ENCODE data around the gene KLHDC10.
"Not testable (repeated sequence)": the region's sequence is repeated elsewhere in the genome, so short reads cannot be mapped to it uniquely, and the experiment has no call there.

The KLHDC10 gene

DNA sequence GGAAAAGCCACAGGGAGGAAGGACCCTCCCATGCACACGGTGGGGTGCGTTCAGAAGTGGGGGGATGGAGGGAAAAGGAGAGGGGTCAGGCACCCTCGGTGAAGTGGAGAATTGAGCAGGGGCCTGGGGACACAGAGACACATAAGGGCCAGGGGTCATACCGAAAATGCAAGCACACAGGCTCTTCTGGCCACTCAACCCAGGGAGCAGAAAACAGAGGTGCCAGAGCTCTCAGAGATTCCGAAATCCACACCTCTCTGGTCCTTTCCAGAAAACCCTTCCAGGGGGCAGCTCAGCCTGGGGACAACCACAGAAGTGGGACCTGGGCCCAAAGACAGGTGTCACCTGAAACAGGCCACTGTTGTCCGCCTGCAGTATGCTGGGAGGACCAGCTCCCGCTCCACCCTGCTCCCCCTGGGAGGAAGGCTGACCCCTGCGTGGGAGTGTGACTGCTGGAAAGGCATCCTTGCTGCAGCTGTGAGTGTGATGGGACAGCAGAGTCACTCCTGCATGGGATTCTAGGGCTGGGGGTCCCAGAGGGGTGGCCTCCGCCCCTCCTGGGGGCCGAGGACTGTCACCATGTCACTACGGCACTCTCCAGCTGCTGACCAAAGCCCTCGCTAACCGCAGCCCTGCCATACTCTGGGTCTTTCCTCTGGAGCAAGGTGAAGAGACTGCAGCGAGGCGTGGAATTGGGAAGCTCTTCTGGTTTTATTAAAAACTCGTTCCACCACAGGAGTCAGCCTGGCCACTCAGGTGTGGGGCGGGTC is 71.7 kb downstream of the KLHDC10 start:
- no peak for DNase-seq

DNA sequence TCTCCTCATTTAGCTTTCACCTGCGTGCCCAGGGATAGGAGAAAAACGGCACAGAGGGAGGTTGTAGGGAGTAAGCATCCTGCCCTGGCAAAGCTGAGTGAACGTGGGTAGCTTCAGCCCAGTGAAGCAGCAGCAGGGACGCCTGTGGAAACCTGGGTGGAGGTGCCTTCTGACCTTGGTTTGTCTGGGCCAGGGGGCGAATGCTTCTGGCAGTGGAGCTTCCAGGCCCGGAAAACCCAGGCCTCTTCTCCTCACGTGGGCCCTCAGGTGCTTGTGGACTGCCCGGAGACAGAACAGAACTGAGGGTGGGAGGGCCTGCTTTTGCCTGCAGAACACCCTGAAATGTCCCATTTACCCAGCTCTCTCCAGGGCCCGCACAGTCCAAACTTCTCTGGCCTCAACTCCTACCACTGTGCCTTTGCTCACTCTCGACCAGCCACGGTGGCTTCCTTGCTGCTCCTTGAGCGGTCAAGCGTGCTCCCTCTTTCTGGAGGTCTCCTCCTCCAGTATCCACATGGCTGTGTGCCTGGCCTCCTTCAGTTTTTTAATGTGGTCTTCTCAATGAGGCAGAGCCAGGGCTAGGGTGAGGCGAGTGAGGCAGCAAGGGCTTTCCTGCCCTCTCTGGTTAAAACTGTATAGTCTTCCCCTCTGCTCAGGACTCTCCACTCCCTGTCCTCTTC is 72.5 kb downstream of the KLHDC10 start:
- no peak for DNase-seq

GRCh38 chr7:130143334-130143732 is 73.0 kb downstream of the KLHDC10 start:
- no peak for DNase-seq

DNA sequence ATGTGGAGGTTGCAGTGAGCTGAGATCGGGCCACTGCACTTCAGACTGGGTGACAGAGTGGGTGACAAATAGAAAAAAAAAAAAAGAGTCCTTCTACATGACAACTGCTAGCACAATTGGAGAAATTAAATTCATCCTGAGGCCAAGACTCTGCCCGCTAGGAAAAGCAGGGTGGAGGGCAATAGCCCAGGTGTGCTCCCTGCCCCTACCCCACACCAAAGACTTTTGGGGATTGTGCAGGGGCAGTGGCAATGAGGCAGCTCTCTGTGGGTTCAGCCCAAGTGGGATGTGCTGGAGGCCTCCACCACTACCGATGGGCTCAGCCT is 73.6 kb downstream of the KLHDC10 start:
- no peak for DNase-seq

GRCh38 chr7:130144312-130145171 is 74.2 kb downstream of the KLHDC10 start:
- DNase-seq = no peak

DNA sequence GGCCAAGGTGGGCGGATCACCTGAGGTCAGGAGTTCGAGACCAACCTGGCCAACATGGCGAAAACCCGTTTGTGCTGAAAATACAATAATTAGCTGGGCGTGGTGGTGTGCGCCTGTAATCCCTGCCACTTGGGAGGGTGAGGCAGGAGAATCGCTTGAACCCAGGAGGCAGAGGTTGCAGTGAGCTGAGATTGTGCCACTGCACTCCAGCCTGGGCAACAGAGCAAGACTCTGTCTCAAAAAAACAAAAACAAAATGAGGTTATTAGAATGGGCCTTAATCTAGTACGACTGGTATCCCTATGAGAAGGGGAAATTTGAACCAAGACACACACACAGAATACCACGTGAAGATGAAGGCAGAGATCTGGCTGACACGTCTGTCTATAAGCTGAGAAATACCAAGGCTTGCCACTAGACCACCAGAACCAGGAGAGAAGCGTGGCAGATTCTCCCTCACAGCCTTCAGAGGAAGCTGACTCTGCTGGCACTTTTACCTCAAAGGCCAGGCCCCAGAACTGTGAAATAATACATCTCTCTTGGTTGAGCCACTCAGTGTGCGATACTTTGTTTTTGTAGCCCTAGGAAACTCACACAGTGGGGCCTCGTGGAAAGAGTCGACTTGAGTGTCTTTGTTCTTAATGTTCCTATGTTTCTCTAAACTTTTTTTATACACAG is 75.2 kb downstream of the KLHDC10 start:
- no peak for DNase-seq

GRCh38 chr7:130146142-130146541 is 75.8 kb downstream of the KLHDC10 start:
- not testable (repeated sequence) for DNase-seq

GRCh38 chr7:130146693-130147405 is 76.5 kb downstream of the KLHDC10 start:
- no peak for DNase-seq

DNA sequence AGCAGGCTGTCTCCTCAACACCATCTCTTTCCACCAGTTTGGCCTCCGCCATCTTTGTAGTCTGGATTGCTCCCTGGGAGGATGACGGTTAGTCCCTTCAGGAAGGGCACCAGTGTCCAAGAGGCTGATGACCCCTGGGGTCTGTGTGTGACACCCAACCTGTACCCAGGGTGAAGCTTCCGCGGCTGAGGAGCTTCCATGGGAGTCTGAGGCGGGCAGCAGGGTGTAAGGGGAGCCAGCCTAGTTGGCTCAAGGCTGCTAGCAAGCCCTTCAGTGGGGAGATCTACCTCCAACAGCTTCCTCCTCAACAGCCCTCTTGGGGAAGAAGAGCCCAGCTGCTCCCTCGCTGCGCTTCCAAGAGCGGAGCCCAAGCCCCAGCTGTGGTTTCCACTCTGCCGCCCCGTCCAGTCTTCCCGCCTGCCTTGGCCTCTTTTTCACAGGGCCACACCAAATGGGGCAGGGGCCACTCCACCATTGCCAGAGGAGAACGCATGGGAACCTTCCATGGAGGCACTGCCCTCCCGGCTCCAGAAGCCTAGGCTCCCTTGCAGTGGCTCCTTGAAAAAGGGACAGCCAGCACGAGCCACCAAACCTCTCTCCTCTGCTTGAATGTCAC is 77.5 kb downstream of the KLHDC10 start:
- no peak for DNase-seq

- DNase-seq = no peak
Measured at GRCh38 chr7:130148561-130148960, 78.2 kb downstream of the KLHDC10 start.

- no peak for DNase-seq
Measured at GRCh38 chr7:130149281-130150139, 79.2 kb downstream of the KLHDC10 start.

DNA sequence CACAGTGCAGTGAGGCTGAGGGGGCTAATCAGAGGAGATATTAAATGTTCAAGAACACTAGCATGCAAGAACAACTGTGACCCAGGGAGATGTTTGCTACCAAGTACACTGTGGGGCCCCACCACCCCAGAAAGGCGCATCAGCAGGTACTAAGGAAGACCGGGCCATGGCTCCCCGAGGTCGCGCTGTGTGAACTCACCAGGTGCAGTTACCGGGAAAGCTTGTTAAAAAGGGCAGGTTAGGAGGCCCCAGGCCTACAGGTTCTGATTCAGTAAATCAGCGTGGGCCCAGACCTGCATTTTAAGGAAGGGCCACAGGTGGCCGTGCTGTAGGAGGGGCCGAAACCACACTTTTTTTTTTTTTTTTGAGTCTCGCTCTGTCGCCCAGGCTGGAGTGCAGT is 80.3 kb downstream of the KLHDC10 start:
- no peak for DNase-seq

DNA sequence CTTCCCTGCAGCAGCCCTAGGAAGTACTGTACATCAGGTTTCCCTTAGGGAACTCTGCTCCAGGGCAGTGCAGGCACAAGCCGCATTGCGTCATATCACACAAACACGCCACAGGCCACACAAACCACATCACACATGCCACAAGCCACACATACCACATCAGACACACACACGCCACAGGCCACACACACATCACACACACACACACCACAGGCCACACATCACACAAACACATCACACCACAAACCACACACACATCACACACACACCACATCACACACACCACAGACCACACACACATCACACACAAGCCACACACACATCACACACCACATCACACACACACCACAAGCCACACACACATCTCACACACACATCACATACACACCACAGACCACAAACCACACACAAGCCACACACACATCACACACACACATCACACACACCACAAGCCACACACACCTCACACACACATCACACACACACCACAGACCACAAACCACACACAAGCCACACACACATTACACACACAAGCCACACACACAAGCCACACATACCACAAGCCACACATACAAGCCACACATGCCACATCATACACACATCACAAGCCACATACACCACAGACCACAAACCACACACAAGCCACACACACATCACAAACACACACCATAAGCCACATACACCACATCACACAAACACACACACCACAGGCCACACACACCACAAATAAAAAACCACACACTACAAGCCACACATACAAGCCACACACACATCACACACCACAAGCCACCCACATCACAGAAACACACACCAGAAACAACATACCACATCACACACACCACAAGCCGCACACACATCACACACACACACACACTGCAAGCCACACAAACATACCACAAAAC is 81.5 kb downstream of the KLHDC10 start:
- DNase-seq = no peak

- no peak for DNase-seq
Measured at GRCh38 chr7:130152493-130153210, 82.3 kb downstream of the KLHDC10 start.

DNA sequence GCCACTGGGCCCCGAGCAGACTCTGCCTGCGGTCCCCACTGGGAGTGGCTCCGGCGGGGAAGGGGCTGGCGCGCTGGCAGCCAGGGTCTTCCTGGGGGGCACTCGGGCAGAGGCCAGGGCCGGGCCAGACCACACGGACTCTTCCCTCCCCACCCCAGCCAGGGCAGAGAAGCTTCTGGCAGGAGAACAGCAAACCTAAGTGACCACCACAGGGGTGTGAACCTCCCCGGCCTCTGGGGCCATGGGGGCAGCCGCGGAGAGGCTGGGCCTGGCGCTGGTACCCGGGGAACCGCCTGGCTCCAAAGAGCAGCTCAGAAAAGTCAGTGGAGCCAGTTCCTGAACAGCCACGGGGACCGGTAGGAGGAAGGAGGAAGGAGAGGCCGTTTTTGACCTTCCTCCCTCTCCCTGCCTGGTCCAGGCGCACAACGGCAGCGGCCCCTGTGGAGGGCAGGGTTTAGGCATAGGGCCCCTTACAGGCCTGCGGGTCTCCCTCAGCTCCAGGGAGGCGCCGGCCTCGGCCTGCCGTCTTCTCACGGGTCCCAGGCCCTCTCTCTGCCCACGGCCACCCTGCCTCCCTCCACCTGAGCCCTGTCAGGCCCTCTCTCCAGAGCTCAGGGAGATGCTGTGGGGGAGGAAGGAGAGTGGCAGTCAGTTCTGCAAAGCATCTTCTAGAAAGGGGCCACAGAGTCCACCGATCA is 83.0 kb downstream of the KLHDC10 start:
- no peak for DNase-seq

DNA sequence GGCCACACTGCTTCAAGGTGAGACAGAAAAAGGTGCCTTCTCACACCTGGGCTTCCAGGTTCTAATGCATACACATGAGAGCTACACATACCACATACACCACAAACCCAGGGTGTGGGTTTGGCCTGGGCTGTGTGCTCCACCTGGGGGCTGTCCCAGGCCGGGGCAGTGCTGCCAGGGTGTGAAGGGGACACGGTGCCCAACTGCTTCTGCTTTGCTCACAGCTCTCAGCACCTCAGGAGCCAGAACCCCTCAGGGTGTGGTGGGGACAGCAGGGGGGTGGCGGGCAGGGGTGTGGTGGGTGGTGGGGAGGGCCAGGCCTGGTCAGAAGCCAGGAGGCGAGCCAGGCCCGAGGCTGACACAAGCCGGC is 83.8 kb downstream of the KLHDC10 start:
- DNase-seq = no peak

DNA sequence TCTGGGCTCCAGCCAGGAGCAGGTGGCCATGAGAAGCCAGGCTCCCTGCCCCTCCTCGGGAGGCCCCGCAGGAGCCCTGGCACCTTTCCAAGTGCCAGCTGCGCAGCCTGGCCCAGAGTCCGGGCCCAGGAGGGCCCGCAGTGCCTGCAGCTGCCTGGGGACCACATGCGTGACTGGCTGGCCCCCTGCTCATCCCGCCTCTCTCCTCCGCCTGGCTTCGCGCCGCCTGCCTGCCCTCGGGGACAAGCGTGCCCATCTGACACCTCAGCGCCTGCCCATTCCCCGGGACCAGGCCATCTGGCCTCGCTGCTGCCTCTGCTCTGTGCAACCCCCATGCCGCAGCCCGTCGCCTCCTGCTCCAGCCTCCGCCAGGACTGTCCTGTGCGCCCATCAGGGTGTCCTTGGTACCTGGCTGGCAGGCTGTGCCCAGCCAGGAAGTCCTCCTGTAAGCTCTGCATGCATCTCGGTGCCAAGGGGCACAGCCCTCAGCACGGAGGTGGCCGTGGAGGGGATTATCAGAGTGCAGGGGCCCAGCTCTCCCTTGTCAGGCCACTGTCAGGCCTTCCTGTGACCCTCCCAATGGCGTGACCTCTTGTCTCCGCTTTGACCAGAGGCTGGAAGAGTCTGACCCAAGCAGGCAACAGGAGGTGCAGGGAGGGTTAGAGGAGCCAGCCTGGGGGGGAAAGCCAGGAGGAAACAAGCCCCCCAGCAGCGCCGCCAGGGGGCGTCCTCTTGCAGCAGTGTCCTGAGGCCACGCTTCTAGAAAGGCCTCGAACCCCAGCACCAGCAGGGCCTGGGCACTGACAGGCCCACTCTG is 84.4 kb downstream of the KLHDC10 start:
- DNase-seq = no peak

DNA sequence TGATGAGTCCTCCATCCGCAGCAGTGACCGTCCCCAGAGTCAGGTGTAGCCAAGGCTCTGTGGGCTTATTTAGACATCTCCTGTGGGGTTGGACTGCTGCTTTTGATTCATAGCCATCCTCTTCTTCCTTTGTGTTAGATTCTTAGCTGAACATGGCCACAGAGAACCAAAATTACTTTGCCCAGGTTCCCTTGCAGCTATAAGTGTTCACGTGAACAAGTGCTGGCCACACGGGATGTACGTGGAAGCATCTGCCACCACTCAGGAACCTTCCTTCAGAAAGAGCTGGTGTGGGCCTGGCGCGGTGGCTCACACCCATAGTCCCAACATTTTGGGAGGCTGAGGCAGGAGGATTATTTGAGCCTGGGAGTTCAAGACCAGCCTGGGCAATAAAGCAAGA is 85.8 kb downstream of the KLHDC10 start:
- DNase-seq = no peak

Measured in T1000 (cell line).